ENCODE results near the gene BBIP1. TPM values are rescaled to one million over a fixed set of nuclear protein-coding genes. Genes with fewer than 3 reads are reported as not detected.

BBIP1 gene
- total and polyA plus RNA-seq, 2 experiments from 2014 or later: 14.8 to 56.5 TPM

- Histone ChIP-seq H3K36me3 (ENCODE audit: insufficient read depth) (no peaks in the 10 kb centered on the region), H3K4me2 (no peak overlapping the region), H2AFZ (no peak overlapping the region), H3K79me2 (replicated peaks; ENCODE audit: insufficient read depth) (peaks cover 6% of the 10 kb centered on the region), H3K27ac (ENCODE audit: low read depth) (no peak overlapping the region), H3K4me1 (ENCODE audit: insufficient read depth) (peaks cover 16% of the 10 kb centered on the region), H4K20me1 (replicated peaks; ENCODE audit: insufficient read depth) (no peaks in the 10 kb centered on the region), H3K9me2 (ENCODE audit: insufficient read depth) (no peaks in the 10 kb centered on the region), H3K27me3 (ENCODE audit: insufficient read depth) (no peaks in the 10 kb centered on the region), H3K4me3 (no peak overlapping the region), H3F3A (replicated peaks; ENCODE audit: low read depth) (no peaks in the 10 kb centered on the region)
- Mint-ChIP-seq H3K27ac (peak overlapping the region; percentile 65), H3K9me3 (no peaks in the 10 kb centered on the region), H3K27me3 (ENCODE audit: insufficient read depth, low read depth, poor library complexity) (peaks cover 9% of the 10 kb centered on the region), H3K4me1 (peaks cover 23% of the 10 kb centered on the region; the same call in 2 of the 3 replicates), H3K4me3 (no peak overlapping the region), H3K36me3 (ENCODE audit: low read depth) (0 out of 3 replicates have a peak, but pooled peaks cover 4% of the 10 kb centered on the region)
- no peak for TF ChIP-seq EZH2phosphoT487 (IDR thresholded peaks at IDR 0.05; ENCODE audit: unreplicated experiment)
- no peak for TF ChIP-seq REST (IDR thresholded peaks at IDR 0.05; ENCODE audit: unreplicated experiment)
- TF ChIP-seq ZNF462 (CRISPR knock-in tag; IDR thresholded peaks at IDR 0.05): no peak
- TF ChIP-seq, protein P1, sequence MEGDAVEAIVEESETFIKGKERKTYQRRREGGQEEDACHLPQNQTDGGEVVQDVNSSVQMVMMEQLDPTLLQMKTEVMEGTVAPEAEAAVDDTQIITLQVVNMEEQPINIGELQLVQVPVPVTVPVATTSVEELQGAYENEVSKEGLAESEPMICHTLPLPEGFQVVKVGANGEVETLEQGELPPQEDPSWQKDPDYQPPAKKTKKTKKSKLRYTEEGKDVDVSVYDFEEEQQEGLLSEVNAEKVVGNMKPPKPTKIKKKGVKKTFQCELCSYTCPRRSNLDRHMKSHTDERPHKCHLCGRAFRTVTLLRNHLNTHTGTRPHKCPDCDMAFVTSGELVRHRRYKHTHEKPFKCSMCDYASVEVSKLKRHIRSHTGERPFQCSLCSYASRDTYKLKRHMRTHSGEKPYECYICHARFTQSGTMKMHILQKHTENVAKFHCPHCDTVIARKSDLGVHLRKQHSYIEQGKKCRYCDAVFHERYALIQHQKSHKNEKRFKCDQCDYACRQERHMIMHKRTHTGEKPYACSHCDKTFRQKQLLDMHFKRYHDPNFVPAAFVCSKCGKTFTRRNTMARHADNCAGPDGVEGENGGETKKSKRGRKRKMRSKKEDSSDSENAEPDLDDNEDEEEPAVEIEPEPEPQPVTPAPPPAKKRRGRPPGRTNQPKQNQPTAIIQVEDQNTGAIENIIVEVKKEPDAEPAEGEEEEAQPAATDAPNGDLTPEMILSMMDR (conservative IDR thresholded peaks at IDR 0.05; ENCODE audit: low read depth in 2 of 2): no peak
- TF ChIP-seq ZNF114 (CRISPR knock-in tag; IDR thresholded peaks at IDR 0.05): no peak
- no peak for TF ChIP-seq EZH2 (IDR thresholded peaks at IDR 0.05; ENCODE audit: low read depth, unreplicated experiment)
- no peak for TF ChIP-seq NANOG (IDR thresholded peaks at IDR 0.05; ENCODE audit: borderline replicate concordance)
- TF ChIP-seq STAT1 (IDR thresholded peaks at IDR 0.05; ENCODE audit: unreplicated experiment): no peak
- no peak for TF ChIP-seq CREB1 (CRISPR knock-in tag; IDR thresholded peaks at IDR 0.05; ENCODE audit: low read depth)
- no peak for TF ChIP-seq JUNB (IDR thresholded peaks at IDR 0.05; ENCODE audit: unreplicated experiment)
- TF ChIP-seq POLR2AphosphoS5 (IDR thresholded peaks at IDR 0.05; ENCODE audit: low read depth): no peak
- TF ChIP-seq ZNF331 (CRISPR knock-in tag; IDR thresholded peaks at IDR 0.05; ENCODE audit: low read depth): no peak
- TF ChIP-seq, protein P2, sequence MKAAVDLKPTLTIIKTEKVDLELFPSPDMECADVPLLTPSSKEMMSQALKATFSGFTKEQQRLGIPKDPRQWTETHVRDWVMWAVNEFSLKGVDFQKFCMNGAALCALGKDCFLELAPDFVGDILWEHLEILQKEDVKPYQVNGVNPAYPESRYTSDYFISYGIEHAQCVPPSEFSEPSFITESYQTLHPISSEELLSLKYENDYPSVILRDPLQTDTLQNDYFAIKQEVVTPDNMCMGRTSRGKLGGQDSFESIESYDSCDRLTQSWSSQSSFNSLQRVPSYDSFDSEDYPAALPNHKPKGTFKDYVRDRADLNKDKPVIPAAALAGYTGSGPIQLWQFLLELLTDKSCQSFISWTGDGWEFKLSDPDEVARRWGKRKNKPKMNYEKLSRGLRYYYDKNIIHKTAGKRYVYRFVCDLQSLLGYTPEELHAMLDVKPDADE (IDR thresholded peaks at IDR 0.05): no peak
- ATAC-seq (no peak), DNase-seq (ENCODE audit: low spot score) (no peak)
Measured at GRCh38 chr10:110915035-110915434, 3.9 kb downstream of the BBIP1 start.

All from GM23338 (cell line).